Mesothelial cell of epicardium (in vitro differentiated cells): Measurements from ENCODE around the gene XRCC3. TPM values are rescaled to one million over a fixed set of nuclear protein-coding genes. Genes with fewer than 3 reads are reported as not detected.

Experiments used
- DNase-seq, 2 experiments: peaks; one replicate each; pipeline ENCODE4 v3.0.0; 2021; ENCODE audit warnings: low spot score in 2 of 2; ENCODE audit not compliant: unreplicated experiment in 2 of 2
- H3K27ac Mint-ChIP-seq: 2 replicates; pipeline ENCODE4 v1.8.0; 2021; ENCODE audit warnings: mixed read lengths
- H3K27me3 Mint-ChIP-seq: 2 replicates; pipeline ENCODE4 v1.8.0; 2021; ENCODE audit warnings: low read depth, mixed read lengths
- H3K36me3 Mint-ChIP-seq: 2 replicates; pipeline ENCODE4 v1.8.0; 2021; ENCODE audit warnings: mixed read lengths
- H3K4me1 Mint-ChIP-seq: 2 replicates; pipeline ENCODE4 v1.8.0; 2021; ENCODE audit warnings: mixed read lengths
- H3K4me3 Mint-ChIP-seq: 2 replicates; pipeline ENCODE4 v1.8.0; 2021; ENCODE audit warnings: mild to moderate bottlenecking, moderate library complexity, mixed read lengths
- H3K9me3 Mint-ChIP-seq: 2 replicates; pipeline ENCODE4 v1.8.0; 2021; ENCODE audit warnings: mixed read lengths
- CTCF ChIP-seq: fragments of 200-600 bp; sonication (generic); IDR thresholded peaks from one replicate; pipeline ENCODE4 v1.5.0; 2021; ENCODE audit warnings: antibody characterized with exemption; ENCODE audit not compliant: unreplicated experiment
- total RNA-seq: library from RNA; stranded (reverse); gene quantifications from 3 replicates; pipeline ENCODE4 v1.2.1, GENCODE V29; 2021

The XRCC3 gene
- total RNA-seq, 1 donor from 2014 or later: 19.7 TPM

- Mint-ChIP-seq H3K27me3 (no peaks in the 10 kb centered on the region), H3K4me3 (no peak overlapping the region), H3K36me3 (peaks cover 20% of the 10 kb centered on the region), H3K4me1 (no peaks in the 10 kb centered on the region), H3K9me3 (no peaks in the 10 kb centered on the region), H3K27ac (no peak overlapping the region)
- no peak for DNase-seq
- no peak for TF ChIP-seq CTCF
Measured at GRCh38 chr14:103685276-103686211, 29.7 kb downstream of the XRCC3 start.

GRCh38 chr14:103684871-103685270 lies 30.4 kb downstream of the XRCC3 start:
- no peaks in the 10 kb centered on the region for H3K9me3 Mint-ChIP-seq
- H3K27me3 Mint-ChIP-seq: no peaks in the 10 kb centered on the region
- H3K4me1 Mint-ChIP-seq: no peaks in the 10 kb centered on the region
- peaks cover 23% of the 10 kb centered on the region for H3K36me3 Mint-ChIP-seq
- no peak overlapping the region for H3K27ac Mint-ChIP-seq
- no peak for TF ChIP-seq CTCF
- no peak overlapping the region for H3K4me3 Mint-ChIP-seq
- DNase-seq: no peak

DNA sequence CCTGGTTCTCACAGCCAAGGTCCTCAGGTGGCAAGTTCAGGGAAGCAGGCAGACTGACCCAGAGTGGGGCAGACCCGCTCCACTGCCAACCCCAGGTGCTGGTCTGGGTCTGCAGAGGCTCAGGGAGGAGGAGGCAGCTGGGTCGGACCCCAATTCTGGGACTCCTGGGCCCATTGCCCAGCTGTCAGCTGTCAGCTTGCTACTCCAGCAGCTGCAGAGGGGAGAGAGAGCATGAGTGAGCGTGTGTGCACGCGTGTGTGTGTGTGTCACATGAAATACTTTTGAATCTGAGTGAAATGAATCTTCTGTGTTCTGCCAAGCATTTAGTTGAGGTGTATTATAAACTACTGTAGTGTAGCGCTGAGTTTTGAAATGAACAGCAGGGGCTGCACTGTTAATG lies 30.8 kb downstream of the XRCC3 start:
- DNase-seq: no peak
- H3K27ac Mint-ChIP-seq: no peak overlapping the region
- peaks cover 25% of the 10 kb centered on the region for H3K36me3 Mint-ChIP-seq
- no peaks in the 10 kb centered on the region for H3K27me3 Mint-ChIP-seq
- TF ChIP-seq CTCF: no peak
- no peak overlapping the region for H3K4me3 Mint-ChIP-seq
- H3K4me1 Mint-ChIP-seq: no peaks in the 10 kb centered on the region
- no peaks in the 10 kb centered on the region for H3K9me3 Mint-ChIP-seq

DNA sequence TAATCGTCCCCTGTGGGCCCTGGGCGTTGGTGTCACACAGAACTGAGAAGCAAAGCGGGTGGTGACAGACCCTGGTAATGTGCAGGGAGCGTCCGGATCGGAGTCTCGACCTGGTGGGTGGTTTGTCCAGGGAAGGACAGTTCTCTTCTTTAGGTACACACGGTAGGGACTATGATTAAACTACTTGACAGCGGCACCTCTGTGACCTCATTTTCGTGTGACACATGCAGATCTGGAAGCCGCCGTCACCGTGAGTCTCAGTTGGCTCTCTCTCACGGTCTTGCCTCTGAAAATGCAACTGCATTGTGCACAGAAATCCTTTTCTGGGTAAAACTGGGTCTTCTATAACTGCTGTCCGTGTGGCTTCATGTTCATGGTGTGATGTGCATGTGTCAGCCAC lies 32.1 kb downstream of the XRCC3 start:
- Mint-ChIP-seq H3K4me3 (no peak overlapping the region), H3K27ac (no peak overlapping the region), H3K9me3 (no peaks in the 10 kb centered on the region), H3K36me3 (peaks cover 27% of the 10 kb centered on the region), H3K4me1 (no peaks in the 10 kb centered on the region), H3K27me3 (no peaks in the 10 kb centered on the region)
- no peak for DNase-seq
- TF ChIP-seq CTCF: no peak

GRCh38 chr14:103680491-103681231 lies 34.6 kb downstream of the XRCC3 start:
- Mint-ChIP-seq H3K4me1 (no peaks in the 10 kb centered on the region), H3K27ac (no peak overlapping the region), H3K4me3 (no peak overlapping the region), H3K36me3 (peaks cover 31% of the 10 kb centered on the region), H3K27me3 (no peaks in the 10 kb centered on the region), H3K9me3 (no peaks in the 10 kb centered on the region)
- TF ChIP-seq CTCF: no peak
- DNase-seq: no peak
